ENCODE results near the gene TSPEAR. TPM values are rescaled to one million over a fixed set of nuclear protein-coding genes. Genes with fewer than 3 reads are reported as not detected.

Gene TSPEAR
- total RNA-seq, 1 donor from 2014 or later, result not detected

DNA sequence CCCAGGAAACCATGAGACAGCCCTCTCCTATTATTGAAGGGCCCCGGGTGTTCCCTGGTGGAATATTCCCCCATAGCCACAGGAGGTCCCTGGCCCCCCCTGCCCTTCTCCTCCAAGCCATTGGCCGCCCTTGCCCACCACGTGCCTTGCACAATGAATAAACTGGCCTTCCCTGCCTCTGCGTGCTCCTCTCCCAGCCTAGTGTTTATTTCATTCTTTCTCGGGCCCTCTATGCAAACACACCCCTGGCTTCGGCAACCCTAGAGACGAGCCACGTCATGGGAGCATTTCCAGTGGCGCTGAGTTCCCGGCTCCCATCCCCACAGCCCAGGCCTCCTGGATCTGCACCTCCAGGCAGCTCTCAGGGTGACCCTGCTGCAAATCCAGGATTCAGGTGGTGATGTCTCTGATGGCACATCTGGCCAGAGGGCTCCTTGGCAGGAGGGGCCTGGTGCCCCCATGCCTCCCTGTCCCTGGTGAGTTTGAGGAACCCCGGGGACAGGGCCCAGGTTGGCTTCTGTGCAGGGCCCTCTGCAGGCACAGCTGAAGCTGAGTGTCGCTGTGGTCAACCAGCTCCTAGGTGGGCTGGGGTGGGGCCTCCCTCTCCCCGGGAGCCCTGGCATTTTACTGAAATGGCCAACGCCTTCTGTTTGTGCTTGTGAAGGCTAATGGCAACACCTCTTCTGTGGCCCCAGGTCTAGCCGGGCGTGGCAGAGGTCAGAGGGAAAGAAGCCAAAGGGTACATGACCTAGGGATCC is 8.2 kb downstream of the TSPEAR start:
- DNase-seq (ENCODE audit: low read depth), result no peak
- TF ChIP-seq, protein P1, sequence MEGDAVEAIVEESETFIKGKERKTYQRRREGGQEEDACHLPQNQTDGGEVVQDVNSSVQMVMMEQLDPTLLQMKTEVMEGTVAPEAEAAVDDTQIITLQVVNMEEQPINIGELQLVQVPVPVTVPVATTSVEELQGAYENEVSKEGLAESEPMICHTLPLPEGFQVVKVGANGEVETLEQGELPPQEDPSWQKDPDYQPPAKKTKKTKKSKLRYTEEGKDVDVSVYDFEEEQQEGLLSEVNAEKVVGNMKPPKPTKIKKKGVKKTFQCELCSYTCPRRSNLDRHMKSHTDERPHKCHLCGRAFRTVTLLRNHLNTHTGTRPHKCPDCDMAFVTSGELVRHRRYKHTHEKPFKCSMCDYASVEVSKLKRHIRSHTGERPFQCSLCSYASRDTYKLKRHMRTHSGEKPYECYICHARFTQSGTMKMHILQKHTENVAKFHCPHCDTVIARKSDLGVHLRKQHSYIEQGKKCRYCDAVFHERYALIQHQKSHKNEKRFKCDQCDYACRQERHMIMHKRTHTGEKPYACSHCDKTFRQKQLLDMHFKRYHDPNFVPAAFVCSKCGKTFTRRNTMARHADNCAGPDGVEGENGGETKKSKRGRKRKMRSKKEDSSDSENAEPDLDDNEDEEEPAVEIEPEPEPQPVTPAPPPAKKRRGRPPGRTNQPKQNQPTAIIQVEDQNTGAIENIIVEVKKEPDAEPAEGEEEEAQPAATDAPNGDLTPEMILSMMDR (conservative IDR thresholded peaks at IDR 0.05; ENCODE audit: low read depth, low read length), result no peak
- H3K4me3 ChIP-seq (ENCODE audit: low read depth, low read length), result no peak overlapping the region

DNA sequence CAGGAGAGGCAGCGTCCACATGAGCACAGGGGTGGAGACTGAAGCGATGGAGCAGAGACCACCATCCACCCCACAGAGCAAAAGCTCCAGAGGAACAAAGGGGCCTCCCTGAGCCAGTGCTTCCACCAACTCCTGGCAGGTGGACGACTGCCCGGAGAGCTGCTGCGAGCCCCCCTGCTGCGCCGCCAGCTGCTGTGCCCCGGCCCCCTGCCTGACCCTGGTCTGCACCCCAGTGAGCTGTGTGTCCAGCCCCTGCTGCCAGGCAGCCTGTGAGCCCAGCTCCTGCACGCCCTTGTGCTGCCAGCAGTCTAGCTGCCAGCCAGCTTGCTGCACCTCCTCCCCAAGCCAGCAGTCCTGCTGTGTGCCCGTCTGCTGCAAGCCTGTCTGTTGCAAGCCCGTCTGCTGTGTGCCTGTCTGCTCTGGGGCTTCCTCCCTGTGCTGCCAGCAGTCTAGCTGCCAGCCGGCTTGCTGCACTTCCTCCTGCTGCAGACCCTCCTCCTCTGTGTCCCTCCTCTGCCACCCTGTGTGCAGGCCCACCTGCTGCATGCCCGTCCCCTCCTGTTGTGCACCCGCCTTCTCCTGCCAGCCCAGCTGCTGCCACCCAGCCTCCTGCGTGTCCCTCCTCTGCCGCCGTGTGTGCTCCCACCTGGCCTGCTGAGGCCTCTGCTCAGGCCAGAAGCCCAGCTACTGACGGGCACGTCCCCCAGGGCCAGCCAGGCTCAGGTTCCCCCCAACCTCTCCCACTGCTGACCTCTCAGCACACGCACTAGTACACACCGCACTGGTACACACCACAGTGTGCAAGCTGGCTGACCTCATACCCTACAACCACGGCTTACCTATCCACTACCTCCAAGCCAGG is 9.0 kb downstream of the TSPEAR start:
- TF ChIP-seq, protein P1 (conservative IDR thresholded peaks at IDR 0.05; ENCODE audit: low read depth, low read length), result no peak
- DNase-seq (ENCODE audit: low read depth), result no peak
- H3K4me3 ChIP-seq (ENCODE audit: low read depth, low read length), result no peak overlapping the region

DNA sequence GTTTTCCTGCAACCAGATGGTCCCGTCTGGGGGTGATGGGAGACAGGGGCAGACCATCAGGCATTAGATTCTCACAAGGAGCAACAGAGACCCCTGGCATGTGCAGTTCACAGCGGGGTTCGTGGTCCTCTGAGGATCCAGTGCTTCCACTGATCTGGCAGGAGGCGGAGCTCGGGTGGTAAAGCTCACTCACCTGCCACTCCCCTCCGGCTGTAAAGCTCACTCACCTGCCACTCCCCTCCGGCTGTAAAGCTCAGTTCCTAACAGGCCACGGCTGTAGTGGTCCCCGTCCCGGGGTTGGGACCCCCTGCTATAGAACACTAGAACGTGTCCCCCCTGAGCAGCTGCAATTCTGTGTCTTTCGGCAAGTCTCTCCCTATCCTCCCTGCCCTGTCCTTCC is 9.8 kb downstream of the TSPEAR start:
- no peak for DNase-seq (ENCODE audit: low read depth)
- TF ChIP-seq, protein P1 (conservative IDR thresholded peaks at IDR 0.05; ENCODE audit: low read depth, low read length), result no peak
- H3K4me3 ChIP-seq (ENCODE audit: low read depth, low read length), result no peak overlapping the region

DNA sequence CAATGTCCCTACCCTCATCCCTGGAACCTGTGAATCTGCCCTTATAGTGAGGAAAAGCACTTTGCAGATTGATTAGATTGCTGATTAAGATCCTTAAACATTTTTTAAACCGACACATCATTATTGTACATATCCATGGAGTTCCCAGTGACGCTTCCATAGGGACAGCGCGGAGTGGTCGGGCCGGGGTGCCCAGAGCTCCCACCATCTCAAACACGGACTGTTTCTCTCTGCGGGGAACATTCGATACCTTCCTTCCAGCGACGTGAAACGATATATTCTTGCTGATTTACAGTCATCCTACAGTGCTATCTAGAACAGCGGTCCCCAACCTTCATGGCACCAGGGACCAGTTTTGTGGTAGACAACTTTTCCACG is 10.4 kb downstream of the TSPEAR start:
- no peak for DNase-seq (ENCODE audit: low read depth)
- H3K4me3 ChIP-seq (ENCODE audit: low read depth, low read length), result no peak overlapping the region
- TF ChIP-seq, protein P1 (conservative IDR thresholded peaks at IDR 0.05; ENCODE audit: low read depth, low read length), result no peak

DNA sequence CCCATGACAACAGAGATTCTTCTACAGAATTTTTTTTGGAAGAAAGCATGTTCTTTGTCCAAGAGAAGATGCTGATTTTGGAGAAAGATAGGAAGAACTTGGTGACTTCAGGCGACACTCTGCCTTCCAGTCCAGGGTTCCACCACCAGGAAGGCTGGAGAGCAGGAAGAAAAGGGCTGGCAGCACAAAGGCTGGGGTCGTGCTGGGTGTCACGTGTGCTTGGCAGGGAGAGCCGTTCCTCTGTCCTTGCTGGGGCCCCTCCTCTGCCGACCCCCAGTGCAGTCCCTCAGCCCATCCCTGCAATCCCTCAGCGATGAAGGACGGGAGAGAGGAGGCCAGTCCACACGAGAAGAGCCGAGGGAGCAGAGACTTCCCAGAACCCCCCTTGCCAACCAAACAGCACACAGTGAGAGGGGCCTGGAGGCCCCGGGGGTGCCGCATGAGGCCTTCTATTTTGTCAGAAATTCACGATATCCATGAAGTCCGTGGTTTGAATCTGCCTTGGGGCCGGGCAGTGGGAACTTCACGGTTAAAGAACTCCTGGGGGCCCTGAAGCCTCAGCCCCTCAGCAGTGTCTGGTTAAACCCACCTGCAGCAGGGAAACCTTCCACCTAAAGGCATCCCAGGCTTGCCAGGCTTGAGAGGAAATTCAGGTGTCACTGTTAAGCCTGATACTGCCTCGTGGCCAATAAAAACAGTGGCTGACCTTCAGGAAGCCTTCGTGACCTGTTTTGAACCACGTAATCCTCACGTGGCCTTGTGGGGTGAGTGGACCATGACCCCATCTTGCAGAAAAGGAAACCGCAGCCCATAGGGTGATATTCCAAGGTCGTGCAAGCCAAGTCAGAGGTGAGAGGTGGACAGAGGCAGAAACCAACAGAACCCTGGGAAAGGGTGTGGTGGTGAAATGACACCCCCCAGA is 11.0 kb downstream of the TSPEAR start:
- TF ChIP-seq, protein P1 (conservative IDR thresholded peaks at IDR 0.05; ENCODE audit: low read depth, low read length), result no peak
- H3K4me3 ChIP-seq (ENCODE audit: low read depth, low read length), result no peak overlapping the region
- no peak for DNase-seq (ENCODE audit: low read depth)

DNA sequence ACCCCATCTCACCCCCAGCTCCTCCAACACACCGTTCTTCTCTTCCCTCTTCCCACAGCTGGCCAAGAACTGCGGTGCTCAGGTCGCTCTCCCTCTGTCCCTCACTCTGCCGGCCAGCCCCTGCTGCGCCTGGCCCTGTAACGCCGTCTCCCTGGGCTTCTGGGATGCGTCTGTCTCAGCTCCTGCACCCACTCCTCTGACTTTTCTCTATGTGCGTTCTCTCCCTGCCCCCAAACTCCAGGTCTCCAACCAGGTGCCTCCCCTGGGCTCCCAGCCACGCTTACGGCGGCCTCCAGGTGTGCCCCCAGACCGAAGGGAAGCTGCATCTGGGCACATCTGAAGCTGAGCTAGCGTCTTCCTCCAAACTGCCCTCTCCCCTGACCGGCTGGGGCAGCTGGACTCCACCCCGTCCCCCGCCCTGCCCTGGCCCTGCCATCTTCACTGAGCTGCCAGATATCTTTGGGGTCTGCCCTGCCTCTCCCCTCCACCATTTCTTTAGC is 11.8 kb downstream of the TSPEAR start:
- H3K4me3 ChIP-seq (ENCODE audit: low read depth, low read length), result no peak overlapping the region
- DNase-seq (ENCODE audit: low read depth), result no peak
- TF ChIP-seq, protein P1 (conservative IDR thresholded peaks at IDR 0.05; ENCODE audit: low read depth, low read length), result no peak

Measured in epithelial cell of proximal tubule (primary cell).